ENCODE measurements around the gene EEF1AKMT4. TPM values are rescaled to one million over a fixed set of nuclear protein-coding genes. Genes with fewer than 3 reads are reported as not detected.

The EEF1AKMT4 gene
- total and polyA plus RNA-seq, 10 of the 15 experiments (the other 5 are each of a cell fraction or from before 2014, with no cell fraction given) = 7.5 to 26.8 (median 18.3) TPM

GRCh38 chr3:184272269-184272668 is 22.8 kb downstream of the EEF1AKMT4 start:
- peaks cover 7 to 8% of the 10 kb centered on the region in 2 experiments; a peak in 3 of 4 replicates for H3K27me3 ChIP-seq (replicated peaks in 1 of 2; ENCODE audit: control insufficient read depth in 2 of 2, insufficient read depth in 2 of 2, low read length in 1 of 2)
- RAD21 ChIA-PET (ENCODE audit: unreplicated experiment) = no interaction called here
- H3K4me3 ChIP-seq = no peak overlapping the region
- H3K4me1 ChIP-seq (ENCODE audit: control insufficient read depth, insufficient read depth, low read length) = no peaks in the 10 kb centered on the region
- intact Hi-C loops (cut with micrococcal nuclease; ENCODE audit: unreplicated experiment) (no loop called here), in situ Hi-C loops (cut with MboI) (no loop called here)
- H3K9me3 ChIP-seq (replicated peaks; ENCODE audit: control insufficient read depth, insufficient read depth, low read length) = no peaks in the 10 kb centered on the region
- H3K27ac ChIP-seq (ENCODE audit: control insufficient read depth, insufficient read depth) = no peak overlapping the region
- CTCF ChIA-PET = interaction anchor here (0.5 to 1.8 kb wide), 4 partner anchors 9 to 428 kb away, joined by 3 to 6 read pairs (median 4); no protein-coding TSS in a partner anchor
- H3K36me3 ChIP-seq (ENCODE audit: control insufficient read depth in 2 of 2, insufficient read depth in 2 of 2, low read length in 1 of 2) = no peaks in the 10 kb centered on the region
- H3K79me2 ChIP-seq (ENCODE audit: control insufficient read depth, insufficient read depth, low read length) = no peaks in the 10 kb centered on the region
- ATAC-seq (no peak), DNase-seq (ENCODE audit: low read depth, low spot score) (no peak), FAIRE-seq (no peak)
- no peaks in the 10 kb centered on the region for H4K20me1 ChIP-seq (ENCODE audit: control insufficient read depth, insufficient read depth)
- TF ChIP-seq SMAD1 (IDR thresholded peaks at IDR 0.05; ENCODE audit: low read depth, partially characterized antibody) = no peak
- no peak for TF ChIP-seq CUX1 (IDR thresholded peaks at IDR 0.05; ENCODE audit: insufficient replicate concordance, low read depth, low read length)
- TF ChIP-seq MTA2 (IDR thresholded peaks at IDR 0.05; ENCODE audit: low read depth) = no peak
- TF ChIP-seq PML (IDR thresholded peaks at IDR 0.05; ENCODE audit: low read length) = no peak
- TF ChIP-seq RAD51 (IDR thresholded peaks at IDR 0.05) = no peak
- no peak overlapping the region for H3K9ac ChIP-seq (ENCODE audit: control insufficient read depth, insufficient read depth, low read length)
- SMC1A ChIA-PET (ENCODE audit: uncharacterized antibody, unreplicated experiment) = interaction anchor here (0.5 kb wide), 1 partner anchor 821 kb away, joined by 4 read pairs; no protein-coding TSS in a partner anchor
- no CpG with 5 or more reads among the region's 1 CpG for WGBS (ENCODE audit: insufficient coverage, insufficient replicate concordance, low lambda C conversion rate, missing lambda C conversion rate)
- BruUV-seq (replicated peaks) = no TSS peak
- no peak overlapping the region for H2AFZ ChIP-seq (ENCODE audit: control insufficient read depth, low read depth, low read length)
- no peak overlapping the region for H3K4me2 ChIP-seq (ENCODE audit: control insufficient read depth, insufficient read depth)
- POLR2A ChIA-PET = no interaction called here
